Adrenal gland (tissue), 12 donors: ENCODE measurements around the gene NXPH3. TPM values are rescaled to one million over a fixed set of nuclear protein-coding genes. Genes with fewer than 3 reads are reported as not detected.

ENCODE experiments used
- DNase-seq, 7 donors: peaks; one replicate each; pipeline ENCODE4 v3.0.0-alpha.2; 2019 to 2020
- H3K27ac ChIP-seq, 5 donors: fragments of 200-600 bp; sonication (generic) in 4 of 5; 1 replicate in 3 of 5; 2 replicates in 2 of 5; pipeline versions ENCODE4 v1.5.1 to v1.8.0; 2016 to 2020; ENCODE audit warnings: mild to moderate bottlenecking in 1 of 5
- H3K27me3 ChIP-seq: fragments of 200-600 bp; 2 replicates; pipeline ENCODE4 v1.8.0; 2021
- H3K36me3 ChIP-seq, 2 donors: fragments of 200-600 bp; replicated peaks in 1 of 2; 1 replicate in 1 of 2; 2 replicates in 1 of 2; pipeline versions ENCODE4 v1.5.1 to v1.8.0; 2018 to 2022
- H3K4me1 ChIP-seq, 2 donors: fragments of 200-600 bp; replicated peaks in 1 of 2; 1 replicate in 1 of 2; 2 replicates in 1 of 2; pipeline versions ENCODE4 v1.5.1 to v1.8.0; 2018 to 2021
- H3K4me3 ChIP-seq, 4 donors: fragments of 200-600 bp; sonication (generic) in 3 of 4; one replicate each; pipeline ENCODE4 v1.5.1; 2016 to 2018
- H3K9me3 ChIP-seq, 3 donors: fragments of 200-600 bp; sonication (generic) in 1 of 3; replicated peaks in 1 of 3; 1 replicate in 2 of 3; 2 replicates in 1 of 3; pipeline versions ENCODE4 v1.5.1 to v1.8.0; 2016 to 2021
- POLR2A ChIP-seq, 2 donors: fragments of 450-650 bp; IDR thresholded peaks; one replicate each; pipeline ENCODE4 v1.6.1; 2017; ENCODE audit warnings: antibody characterized with exemption in 2 of 2, mild to moderate bottlenecking in 2 of 2, moderate library complexity in 1 of 2
- WGBS, 4 donors: extraction: QIAGEN DNeasy Blood & Tissue Kit in 2 of 4; methylation state at CpG; one replicate each; pipeline versions ENCODE4 v1.1.5 to v1.1.7; 2013 to 2017; 5-methylcytosine and 5-hydroxymethylcytosine counted together
- intact Hi-C, 2 donors: fragments of 100-400 bp; cut with DNase I; formaldehyde crosslinking; loops; one replicate each; pipeline versions ENCODE4 v1.14.1 to v1.15.0; 2022 to 2023
- polyA plus RNA-seq, 3 donors: library from polyadenylated mRNA; stranded (reverse); fragments of 200-250 nt in 2 of 3; fragments of 350-450 nt in 1 of 3; fragmentation: Illumina TruSeq in 1 of 3; extraction: RNeasy Lipid Tissue Mini Kit (QIAGEN cat#74804) in 1 of 3; gene quantifications; one replicate each; pipeline ENCODE4 v1.2.3, GENCODE V29; 2013 to 2014
- total RNA-seq, 9 donors: library from RNA; depleted of rRNA in 4 of 9; stranded (reverse); fragments of >200 nt in 4 of 9; fragments of 120-200 nt in 1 of 9; fragmentation: NEBNext Ultra II Directional in 1 of 9; extraction: Animal tissue kit (Norgen Biotek cat#: 25700) in 1 of 9; gene quantifications; one replicate each; pipeline versions ENCODE4 v1.1.0 to v1.2.4, GENCODE V29; 2013 to 2023
- TF ChIP-seq, protein P1 (sequence below), 6 experiments: fragments of 450-650 bp in 4 of 6; fragments of 200-600 bp in 2 of 6; sonication (generic) in 1 of 6; IDR thresholded peaks; 1 replicate in 5 of 6; 2 replicates in 1 of 6; pipeline versions ENCODE4 v1.5.1 to v1.8.0; 2016 to 2021; ENCODE audit warnings: antibody characterized with exemption in 6 of 6, mild to moderate bottlenecking in 2 of 6, moderate library complexity in 1 of 6
- donor health status: healthy with polysubstance abuse.
- donor health status: Bipolar disorder and iron deficiency.
- donor health status: DM: yes; HTN: yes; CAD: no.
- donor health status: DM: no; HTN: no; CAD: no.
- donor health status: DM: no; HTN: no; CAD: no.
- donor health status: DM: yes; HTN: yes; CAD: no.

NXPH3 gene
- total and polyA plus RNA-seq, 12 donors, result 0.30 to 6.1 (median 1.2) TPM

DNA sequence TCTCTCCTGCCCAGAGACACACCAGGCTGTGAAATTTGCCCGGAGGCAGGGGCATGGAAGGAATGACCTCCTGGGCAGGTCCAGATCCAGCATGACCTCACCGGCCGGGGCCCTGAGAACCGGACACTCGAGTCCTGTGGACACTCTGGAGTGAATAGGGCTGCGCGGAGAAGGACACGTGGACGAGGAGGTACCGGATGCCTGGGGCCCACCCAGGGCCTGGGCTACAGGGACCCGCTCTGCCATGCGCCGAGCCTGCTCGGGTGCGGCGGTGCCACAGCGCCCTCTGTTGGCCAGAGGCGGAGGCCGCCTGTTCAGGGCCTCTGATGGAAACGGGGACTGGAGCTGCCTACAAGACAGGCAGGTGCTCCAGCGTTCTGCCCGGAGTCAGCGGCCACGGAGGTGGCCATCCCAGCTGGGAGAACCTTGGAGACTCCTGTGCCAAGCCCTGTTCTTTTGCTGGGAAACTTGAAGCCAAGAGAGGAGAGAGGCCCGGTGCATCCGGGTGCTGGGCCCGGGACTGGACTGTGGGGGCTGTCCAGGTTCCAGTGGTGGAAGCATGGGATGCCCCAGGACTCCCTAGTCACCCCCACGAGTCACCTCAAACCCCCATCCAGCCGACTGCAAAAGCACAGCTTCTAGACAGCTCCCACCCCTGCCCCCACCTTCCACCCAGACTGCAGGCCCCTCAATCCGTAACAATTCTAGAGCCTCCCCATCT, 19.3 kb upstream of the NXPH3 start:
- Histone ChIP-seq H3K27ac (peak overlapping the region in 1 of 5 donors; percentile 53), H3K4me3 (no peak overlapping the region), H3K36me3 (no peaks in the 10 kb centered on the region), H3K27me3 (no peaks in the 10 kb centered on the region), H3K4me1 (peaks cover 0 to 7% of the 10 kb centered on the region in 2 donors), H3K9me3 (no peaks in the 10 kb centered on the region)
- 14 to 23% (median 15%) methylated on average over 11 to 30 of the region's 30 CpGs for WGBS, 4 donors
- DNase-seq, result peak; percentile 64 to 87 (median 73)
- intact Hi-C loops, result loop anchor here (2.0 to 10.0 kb wide), 4 partner anchors 60 to 152 kb away; partner anchors contain the start of gene NGFR (in 1 of the 2)
- TF ChIP-seq, protein P1, sequence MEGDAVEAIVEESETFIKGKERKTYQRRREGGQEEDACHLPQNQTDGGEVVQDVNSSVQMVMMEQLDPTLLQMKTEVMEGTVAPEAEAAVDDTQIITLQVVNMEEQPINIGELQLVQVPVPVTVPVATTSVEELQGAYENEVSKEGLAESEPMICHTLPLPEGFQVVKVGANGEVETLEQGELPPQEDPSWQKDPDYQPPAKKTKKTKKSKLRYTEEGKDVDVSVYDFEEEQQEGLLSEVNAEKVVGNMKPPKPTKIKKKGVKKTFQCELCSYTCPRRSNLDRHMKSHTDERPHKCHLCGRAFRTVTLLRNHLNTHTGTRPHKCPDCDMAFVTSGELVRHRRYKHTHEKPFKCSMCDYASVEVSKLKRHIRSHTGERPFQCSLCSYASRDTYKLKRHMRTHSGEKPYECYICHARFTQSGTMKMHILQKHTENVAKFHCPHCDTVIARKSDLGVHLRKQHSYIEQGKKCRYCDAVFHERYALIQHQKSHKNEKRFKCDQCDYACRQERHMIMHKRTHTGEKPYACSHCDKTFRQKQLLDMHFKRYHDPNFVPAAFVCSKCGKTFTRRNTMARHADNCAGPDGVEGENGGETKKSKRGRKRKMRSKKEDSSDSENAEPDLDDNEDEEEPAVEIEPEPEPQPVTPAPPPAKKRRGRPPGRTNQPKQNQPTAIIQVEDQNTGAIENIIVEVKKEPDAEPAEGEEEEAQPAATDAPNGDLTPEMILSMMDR (IDR thresholded peaks at IDR 0.05), result peak; percentile 80 to 98 (median 94)
- TF ChIP-seq POLR2A (IDR thresholded peaks at IDR 0.05), result no peak

DNA sequence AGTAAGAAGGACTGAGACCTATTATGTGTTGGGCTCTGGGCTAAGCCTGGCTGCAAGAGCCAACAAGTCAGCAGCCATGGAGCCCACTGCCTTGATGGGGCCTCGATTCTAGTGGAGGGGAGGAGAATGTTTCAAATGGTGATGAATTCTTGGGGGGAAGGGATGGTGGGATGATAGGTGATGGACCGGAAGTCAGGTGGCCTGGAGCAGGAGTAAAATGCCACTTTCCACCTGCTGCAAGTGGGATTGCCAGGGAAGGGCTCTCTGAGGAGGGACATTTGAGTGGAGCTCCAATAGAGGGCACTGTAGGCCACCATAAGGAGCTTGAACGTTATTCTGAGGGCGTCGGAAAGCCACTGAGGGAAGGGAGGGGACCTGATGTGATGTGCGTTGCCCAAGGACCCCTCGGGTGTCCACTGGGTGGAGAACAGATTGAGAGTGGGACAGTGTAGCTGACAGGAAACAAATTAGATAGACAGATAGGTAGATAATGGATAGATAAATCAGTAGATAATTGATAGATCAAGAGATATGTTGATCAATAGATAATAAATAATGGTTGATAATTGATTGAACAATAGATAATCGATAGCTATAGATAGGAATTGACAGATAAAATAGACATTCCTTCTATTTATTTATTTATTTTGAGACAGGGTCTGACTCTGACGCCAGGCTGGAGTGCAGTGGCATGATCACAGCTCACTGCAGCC, 18.2 kb upstream of the NXPH3 start:
- Histone ChIP-seq H3K4me1 (peaks cover 0 to 7% of the 10 kb centered on the region in 2 donors), H3K36me3 (no peaks in the 10 kb centered on the region), H3K4me3 (no peak overlapping the region), H3K27me3 (no peaks in the 10 kb centered on the region), H3K9me3 (no peaks in the 10 kb centered on the region), H3K27ac (no peak overlapping the region)
- intact Hi-C loops, result loop anchor here (2.0 to 10.0 kb wide), 4 partner anchors 61 to 153 kb away; partner anchors contain the start of gene NGFR (in 1 of the 2)
- WGBS, 4 donors, result 15 to 18% (median 16%) methylated on average over 9 of the region's 9 CpGs
- peak in 2 of 7 donors; percentile 42 to 65 for DNase-seq
- TF ChIP-seq POLR2A (IDR thresholded peaks at IDR 0.05), result no peak
- TF ChIP-seq, protein P1 (IDR thresholded peaks at IDR 0.05), result peak in 5 of 6 experiments; percentile 6 to 50 (median 37)

DNA sequence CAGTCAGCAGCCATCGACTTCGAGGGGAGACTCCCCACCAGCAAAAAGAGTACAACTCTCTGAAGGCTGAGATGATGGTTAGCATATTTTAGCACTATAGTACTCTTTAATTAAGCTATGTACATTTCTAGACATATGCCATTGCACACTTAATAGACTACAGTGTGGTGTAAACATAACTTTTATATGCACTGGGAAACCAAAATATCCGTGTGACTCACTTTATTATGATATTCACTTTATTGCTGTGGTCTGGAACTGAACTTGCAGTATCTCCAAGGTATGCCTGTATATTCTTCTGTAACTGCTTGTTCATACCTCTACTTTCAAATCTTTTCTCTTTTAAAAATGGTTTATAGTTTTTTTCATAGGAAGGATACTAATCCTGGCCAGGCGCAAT, 11.0 kb upstream of the NXPH3 start:
- intact Hi-C loops, result loop anchor here (5.0 to 10.0 kb wide), 2 partner anchors 213 to 430 kb away; partner anchors contain the start of gene DLX3 (in 1 of the 2)
- WGBS, 4 donors, result 75 to 82% (median 80%) methylated on average over 4 of the region's 4 CpGs
- no peaks in the 10 kb centered on the region for H3K36me3 ChIP-seq
- no peak overlapping the region for H3K27ac ChIP-seq
- H3K27me3 ChIP-seq, result peaks cover 6% of the 10 kb centered on the region
- peaks cover 4 to 21% of the 10 kb centered on the region in 2 donors for H3K4me1 ChIP-seq
- no peak overlapping the region for H3K4me3 ChIP-seq
- TF ChIP-seq POLR2A (IDR thresholded peaks at IDR 0.05), result no peak
- TF ChIP-seq, protein P1 (IDR thresholded peaks at IDR 0.05), result no peak
- H3K9me3 ChIP-seq, result no peaks in the 10 kb centered on the region
- no peak for DNase-seq

DNA sequence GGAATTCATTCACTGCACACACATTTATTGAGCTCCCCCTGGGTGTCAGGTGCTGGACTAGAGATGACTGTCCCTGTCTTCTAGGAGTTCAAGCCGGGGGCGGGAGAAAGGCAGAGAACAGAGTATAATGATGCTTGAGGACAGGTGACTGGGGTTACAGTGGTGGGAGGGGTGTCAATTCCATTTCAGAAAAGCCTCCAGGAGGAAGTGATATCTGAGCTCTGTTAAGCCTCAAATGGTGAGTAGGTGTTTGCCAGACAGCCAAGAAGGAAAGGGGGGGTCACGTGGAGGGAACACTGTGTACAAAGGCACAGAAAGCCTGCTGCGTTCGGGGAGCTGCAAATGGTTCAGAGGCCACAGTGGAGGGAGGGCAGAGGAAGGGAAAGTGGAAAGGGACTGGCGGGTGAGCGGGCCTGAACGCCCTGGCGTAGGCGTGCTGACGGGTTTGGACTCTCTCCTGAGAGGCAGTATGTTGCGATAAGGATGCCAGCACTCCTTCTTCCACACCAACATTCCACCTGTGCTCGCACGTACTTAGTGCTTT, 9.7 kb upstream of the NXPH3 start:
- peaks cover 4 to 21% of the 10 kb centered on the region in 2 donors for H3K4me1 ChIP-seq
- 14 to 30% (median 20%) methylated on average over 14 of the region's 14 CpGs for WGBS, 4 donors
- H3K9me3 ChIP-seq, result no peaks in the 10 kb centered on the region
- no peak overlapping the region for H3K4me3 ChIP-seq
- no peaks in the 10 kb centered on the region for H3K36me3 ChIP-seq
- TF ChIP-seq POLR2A (IDR thresholded peaks at IDR 0.05), result no peak
- TF ChIP-seq, protein P1 (IDR thresholded peaks at IDR 0.05), result no peak
- peak in 6 of 7 donors; percentile 49 to 95 (median 60) for DNase-seq
- intact Hi-C loops, result loop anchor here (5.0 to 10.0 kb wide), 2 partner anchors 211 to 429 kb away; partner anchors contain the start of gene DLX3 (in 1 of the 2)
- H3K27ac ChIP-seq, result peak overlapping the region in 2 of 5 donors; percentile 38 to 83
- H3K27me3 ChIP-seq, result peaks cover 6% of the 10 kb centered on the region
